ENCODE measurements around the gene EIF1. TPM values are rescaled to one million over a fixed set of nuclear protein-coding genes. Genes with fewer than 3 reads are reported as not detected.

The EIF1 gene
- polyA plus RNA-seq, 1 donor from 2014 or later, result 257 TPM

DNA sequence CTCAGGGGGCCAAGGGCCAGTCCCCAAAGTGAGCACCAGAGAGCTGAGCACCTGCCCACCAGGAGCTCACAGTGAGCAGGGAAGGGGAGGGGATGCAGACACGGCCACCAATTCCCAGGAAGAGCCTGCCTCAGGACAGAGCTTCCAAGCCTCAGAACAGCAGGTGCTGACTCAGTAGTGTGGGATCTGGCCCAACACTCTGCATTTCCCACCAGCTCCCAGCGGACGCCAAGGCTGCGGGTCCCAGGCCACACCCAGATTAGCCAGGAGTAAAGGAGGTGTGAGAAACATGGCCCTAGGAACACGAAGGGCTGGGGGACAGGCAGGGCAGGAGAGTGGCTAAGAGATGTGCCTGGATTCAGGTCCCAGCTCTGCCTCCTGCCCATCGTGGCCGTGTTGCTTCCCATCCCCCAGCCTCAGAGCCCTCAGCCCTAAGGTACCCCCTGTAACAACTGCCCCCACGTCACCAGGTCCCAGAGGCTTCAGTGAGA is 28.4 kb upstream of the EIF1 start:
- H3F3A ChIP-seq (ENCODE audit: insufficient read depth, low read length, poor library complexity, severe bottlenecking), result no peaks in the 10 kb centered on the region
- H3K4me3 ChIP-seq (ENCODE audit: low read length), result no peak overlapping the region
- no peak overlapping the region for H3K9ac ChIP-seq (ENCODE audit: low read length)
- no peaks in the 10 kb centered on the region for H3K36me3 ChIP-seq (ENCODE audit: insufficient read depth, low read length)
- no peaks in the 10 kb centered on the region for H3K9me3 ChIP-seq (ENCODE audit: low read length)
- no peak overlapping the region for H3K27ac ChIP-seq (ENCODE audit: low read length)
- no peaks in the 10 kb centered on the region for H3K27me3 ChIP-seq (ENCODE audit: insufficient read depth, low read depth, low read length)
- TF ChIP-seq SMC3 (conservative IDR thresholded peaks at IDR 0.05; ENCODE audit: poor library complexity), result no peak
- TF ChIP-seq RAD21 (conservative IDR thresholded peaks at IDR 0.05), result no peak
- TF ChIP-seq EP300 (conservative IDR thresholded peaks at IDR 0.05; ENCODE audit: poor library complexity, severe bottlenecking), result no peak
- no peak for TF ChIP-seq POLR2AphosphoS5 (IDR thresholded peaks at IDR 0.05)
- no peak for TF ChIP-seq EZH2 (IDR thresholded peaks at IDR 0.05; ENCODE audit: borderline replicate concordance, insufficient read depth, low read length, poor library complexity, severe bottlenecking)
- no peak for TF ChIP-seq TAF1 (IDR thresholded peaks at IDR 0.05; ENCODE audit: low read depth)
- TF ChIP-seq CTCF (IDR thresholded peaks at IDR 0.05; ENCODE audit: poor library complexity, severe bottlenecking), result no peak
- no peaks in the 10 kb centered on the region for H4K20me1 ChIP-seq (ENCODE audit: insufficient read depth)
- no peaks in the 10 kb centered on the region for H3K9me2 ChIP-seq (ENCODE audit: insufficient read depth, low read length)
- no peak overlapping the region for H2AFZ ChIP-seq (ENCODE audit: low read depth, low read length)
- H3K4me2 ChIP-seq (ENCODE audit: low read length), result no peak overlapping the region
- H3K79me2 ChIP-seq (replicated peaks; ENCODE audit: insufficient read depth, low read length), result no peaks in the 10 kb centered on the region

DNA sequence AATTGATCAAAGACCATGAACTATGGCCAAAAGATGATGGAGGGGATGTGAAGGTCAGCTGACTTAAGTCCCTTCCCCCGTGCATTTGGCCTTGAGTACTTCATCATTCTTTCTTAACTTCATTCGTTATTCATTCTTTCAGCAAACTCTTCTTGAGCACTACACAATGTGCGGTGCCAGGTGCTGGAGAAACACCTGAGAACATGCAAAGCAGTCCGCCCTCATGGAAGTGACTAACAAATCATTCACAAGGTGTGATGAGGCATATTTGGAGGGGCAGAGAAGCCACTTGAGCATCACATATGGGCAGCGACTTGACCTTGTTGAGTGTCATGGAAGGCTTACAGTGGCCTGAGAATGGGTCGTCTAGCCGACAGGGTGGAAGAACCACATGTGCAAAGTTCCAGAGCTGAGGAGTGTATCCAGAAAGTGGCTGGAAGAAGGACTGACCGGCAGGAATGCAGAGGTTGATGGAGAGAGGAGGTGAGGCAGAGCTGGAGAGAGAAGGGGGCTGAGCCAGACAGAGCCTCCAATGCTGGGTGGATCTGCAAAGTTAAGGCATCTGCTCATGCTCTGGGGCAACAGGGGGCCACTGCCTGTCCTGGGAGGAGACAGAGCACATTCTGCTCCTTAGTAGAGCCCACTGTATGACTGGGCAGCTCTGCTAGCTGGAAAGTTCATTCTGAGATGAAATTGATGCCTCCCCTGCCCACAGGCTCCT is 25.1 kb upstream of the EIF1 start:
- no peaks in the 10 kb centered on the region for H3K79me2 ChIP-seq (replicated peaks; ENCODE audit: insufficient read depth, low read length)
- H3K4me2 ChIP-seq (ENCODE audit: low read length), result no peak overlapping the region
- no peak overlapping the region for H3K9ac ChIP-seq (ENCODE audit: low read length)
- no peak overlapping the region for H3K4me3 ChIP-seq (ENCODE audit: low read length)
- H3K36me3 ChIP-seq (ENCODE audit: insufficient read depth, low read length), result no peaks in the 10 kb centered on the region
- no peaks in the 10 kb centered on the region for H3K27me3 ChIP-seq (ENCODE audit: insufficient read depth, low read depth, low read length)
- H4K20me1 ChIP-seq (ENCODE audit: insufficient read depth), result no peaks in the 10 kb centered on the region
- H3K9me2 ChIP-seq (ENCODE audit: insufficient read depth, low read length), result no peaks in the 10 kb centered on the region
- TF ChIP-seq CTCF (IDR thresholded peaks at IDR 0.05; ENCODE audit: poor library complexity, severe bottlenecking) (no peak), SMC3 (conservative IDR thresholded peaks at IDR 0.05; ENCODE audit: poor library complexity) (no peak), REST (IDR thresholded peaks at IDR 0.05; ENCODE audit: borderline replicate concordance) (no peak), RAD21 (conservative IDR thresholded peaks at IDR 0.05) (no peak), POLR2AphosphoS5 (IDR thresholded peaks at IDR 0.05) (no peak), MXI1 (conservative IDR thresholded peaks at IDR 0.05; ENCODE audit: poor library complexity, severe bottlenecking) (no peak), EZH2 (IDR thresholded peaks at IDR 0.05; ENCODE audit: borderline replicate concordance, insufficient read depth, low read length, poor library complexity, severe bottlenecking) (no peak), TAF1 (IDR thresholded peaks at IDR 0.05; ENCODE audit: low read depth) (no peak), EP300 (conservative IDR thresholded peaks at IDR 0.05; ENCODE audit: poor library complexity, severe bottlenecking) (no peak)
- no peak overlapping the region for H2AFZ ChIP-seq (ENCODE audit: low read depth, low read length)
- H3F3A ChIP-seq (ENCODE audit: insufficient read depth, low read length, poor library complexity, severe bottlenecking), result no peaks in the 10 kb centered on the region
- H3K9me3 ChIP-seq (ENCODE audit: low read length), result no peaks in the 10 kb centered on the region
- H3K27ac ChIP-seq (ENCODE audit: low read length), result no peak overlapping the region
